ENCODE results near the gene LMX1A. TPM values are rescaled to one million over a fixed set of nuclear protein-coding genes. Genes with fewer than 3 reads are reported as not detected.

The LMX1A gene
- total RNA-seq, 4 donors from 2014 or later: 0.13 to 1.1 (median 0.51) TPM

DNA sequence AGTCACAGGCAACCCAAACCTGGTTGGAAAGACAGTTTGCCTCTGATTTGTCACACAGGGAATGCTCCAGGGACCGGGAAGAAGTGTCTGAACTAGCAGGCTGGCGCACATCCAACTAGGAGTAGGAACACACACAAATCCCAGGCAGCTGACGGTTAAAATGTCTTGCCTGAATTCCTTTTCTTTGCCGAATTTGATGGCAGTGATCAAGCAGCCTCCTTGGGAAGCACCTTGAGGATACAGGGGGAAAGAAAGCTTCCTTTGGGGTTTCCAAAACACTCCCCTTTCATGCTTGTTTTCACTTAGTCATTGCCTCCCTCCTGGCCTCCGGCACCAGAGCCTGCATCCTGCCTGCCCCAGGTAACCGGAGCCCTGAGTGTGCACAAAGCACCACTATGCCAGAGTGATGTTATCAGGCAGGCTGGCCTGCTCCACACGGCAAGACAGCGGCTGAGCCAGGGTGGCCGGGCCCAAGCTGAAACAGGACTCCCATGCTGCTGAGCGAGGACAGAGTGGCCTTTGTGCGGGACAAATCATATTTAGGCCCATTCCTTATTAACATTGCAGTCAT, 193.8 kb downstream of the LMX1A start:
- H3K4me3 ChIP-seq: no peak overlapping the region
- H3K9me3 ChIP-seq: no peaks in the 10 kb centered on the region
- WGBS, 2 donors (ENCODE audit: low coverage in 1 of 2): 33 to 35% methylated on average over 2 to 5 of the region's 11 CpGs
- no peaks in the 10 kb centered on the region for H3K36me3 ChIP-seq
- no peaks in the 10 kb centered on the region for H3K4me1 ChIP-seq
- no peak for ATAC-seq
- no peak for TF ChIP-seq POLR2AphosphoS5 (IDR thresholded peaks at IDR 0.05)
- TF ChIP-seq POLR2A (IDR thresholded peaks at IDR 0.05): no peak
- TF ChIP-seq, protein P1, sequence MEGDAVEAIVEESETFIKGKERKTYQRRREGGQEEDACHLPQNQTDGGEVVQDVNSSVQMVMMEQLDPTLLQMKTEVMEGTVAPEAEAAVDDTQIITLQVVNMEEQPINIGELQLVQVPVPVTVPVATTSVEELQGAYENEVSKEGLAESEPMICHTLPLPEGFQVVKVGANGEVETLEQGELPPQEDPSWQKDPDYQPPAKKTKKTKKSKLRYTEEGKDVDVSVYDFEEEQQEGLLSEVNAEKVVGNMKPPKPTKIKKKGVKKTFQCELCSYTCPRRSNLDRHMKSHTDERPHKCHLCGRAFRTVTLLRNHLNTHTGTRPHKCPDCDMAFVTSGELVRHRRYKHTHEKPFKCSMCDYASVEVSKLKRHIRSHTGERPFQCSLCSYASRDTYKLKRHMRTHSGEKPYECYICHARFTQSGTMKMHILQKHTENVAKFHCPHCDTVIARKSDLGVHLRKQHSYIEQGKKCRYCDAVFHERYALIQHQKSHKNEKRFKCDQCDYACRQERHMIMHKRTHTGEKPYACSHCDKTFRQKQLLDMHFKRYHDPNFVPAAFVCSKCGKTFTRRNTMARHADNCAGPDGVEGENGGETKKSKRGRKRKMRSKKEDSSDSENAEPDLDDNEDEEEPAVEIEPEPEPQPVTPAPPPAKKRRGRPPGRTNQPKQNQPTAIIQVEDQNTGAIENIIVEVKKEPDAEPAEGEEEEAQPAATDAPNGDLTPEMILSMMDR (IDR thresholded peaks at IDR 0.05): no peak
- TF ChIP-seq EP300 (IDR thresholded peaks at IDR 0.05): no peak
- H3K27ac ChIP-seq: no peak overlapping the region
- peaks cover 32% of the 10 kb centered on the region for H3K27me3 ChIP-seq

DNA sequence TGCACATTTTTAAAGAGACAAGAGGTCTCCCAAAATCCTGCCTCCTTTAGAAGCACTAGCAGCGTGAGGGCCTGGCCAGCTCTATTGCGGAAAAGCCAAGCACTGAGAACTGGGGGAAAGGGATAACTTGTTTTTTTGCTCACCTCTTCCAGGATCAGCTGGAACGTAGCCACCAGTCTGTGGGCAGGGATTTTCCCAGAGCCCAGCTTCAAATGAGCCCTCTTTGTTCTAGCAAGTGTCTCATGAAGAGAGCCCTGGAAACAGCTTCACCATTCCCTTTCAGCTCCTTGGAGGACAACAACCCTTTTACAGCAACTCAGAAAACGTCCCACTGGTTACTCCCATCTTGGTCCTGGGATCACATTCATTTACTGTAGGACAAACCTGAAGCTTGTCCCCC, 195.4 kb downstream of the LMX1A start:
- Histone ChIP-seq H3K27me3 (peaks cover 30% of the 10 kb centered on the region), H3K4me1 (no peaks in the 10 kb centered on the region), H3K36me3 (no peaks in the 10 kb centered on the region), H3K4me3 (no peak overlapping the region), H3K9me3 (peaks cover 0 to 3% (median 0%) of the 10 kb centered on the region in 3 donors), H3K27ac (no peak overlapping the region)
- TF ChIP-seq, protein P1 (IDR thresholded peaks at IDR 0.05): no peak
- no peak for TF ChIP-seq POLR2AphosphoS5 (IDR thresholded peaks at IDR 0.05)
- no peak for TF ChIP-seq POLR2A (IDR thresholded peaks at IDR 0.05)
- no peak for TF ChIP-seq EP300 (IDR thresholded peaks at IDR 0.05)
- 44 to 75% methylated on average over 2 of the region's 4 CpGs for WGBS, 2 donors (ENCODE audit: low coverage in 1 of 2)
- ATAC-seq: no peak

DNA sequence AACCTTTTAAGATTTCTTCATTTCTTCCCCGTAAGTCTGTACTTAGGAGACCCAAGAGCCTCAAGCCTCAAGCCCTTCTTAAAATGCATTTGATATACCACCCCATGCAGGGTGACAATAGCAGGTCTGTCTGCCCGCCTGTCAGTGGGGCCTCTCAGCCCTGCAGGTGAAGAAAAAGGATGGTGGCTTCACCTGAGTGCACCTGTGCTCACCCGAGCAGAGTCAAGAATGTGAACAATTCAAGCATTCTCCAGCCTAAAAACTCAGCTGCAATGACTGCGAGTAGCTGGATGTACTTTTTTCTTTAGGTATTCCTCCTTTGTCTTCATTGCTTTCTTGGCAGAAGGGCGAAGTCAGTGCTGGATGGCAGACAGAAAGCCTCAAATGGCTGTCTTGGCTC, 203.3 kb downstream of the LMX1A start:
- H3K4me3 ChIP-seq: no peak overlapping the region
- WGBS, 2 donors (ENCODE audit: low coverage in 1 of 2): 40 to 60% methylated on average over 1 of the region's 5 CpGs
- H3K27me3 ChIP-seq: peaks cover 8% of the 10 kb centered on the region
- no peaks in the 10 kb centered on the region for H3K36me3 ChIP-seq
- peaks cover 0 to 4% (median 0%) of the 10 kb centered on the region in 3 donors for H3K9me3 ChIP-seq
- H3K27ac ChIP-seq: no peak overlapping the region
- no peaks in the 10 kb centered on the region for H3K4me1 ChIP-seq
- ATAC-seq: no peak
- TF ChIP-seq, protein P1 (IDR thresholded peaks at IDR 0.05): no peak
- TF ChIP-seq POLR2AphosphoS5 (IDR thresholded peaks at IDR 0.05): no peak

DNA sequence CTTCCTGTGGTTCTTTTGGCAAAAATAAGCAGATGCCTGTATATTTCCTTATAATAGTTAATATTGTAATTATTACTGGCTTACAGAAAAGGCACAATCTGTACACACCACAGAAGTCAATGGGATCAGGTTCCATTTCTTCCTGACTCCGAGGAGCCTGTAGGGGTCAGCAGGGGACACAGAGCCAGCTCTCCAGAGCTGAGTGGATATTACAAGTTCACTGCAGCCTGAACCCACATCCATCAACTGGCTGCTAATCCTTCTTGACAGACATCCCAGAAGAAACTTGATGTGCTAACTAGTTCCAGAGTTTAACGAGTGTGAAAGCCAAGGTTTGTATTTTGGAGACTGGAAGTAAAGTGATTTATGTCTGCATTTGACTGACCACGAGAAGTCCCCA, 203.8 kb downstream of the LMX1A start:
- TF ChIP-seq EP300 (IDR thresholded peaks at IDR 0.05) (no peak), POLR2A (IDR thresholded peaks at IDR 0.05) (no peak), POLR2AphosphoS5 (IDR thresholded peaks at IDR 0.05) (no peak)
- TF ChIP-seq, protein P1 (IDR thresholded peaks at IDR 0.05): no peak
- 13 to 26% methylated on average over 3 of the region's 3 CpGs for WGBS, 2 donors (ENCODE audit: low coverage in 1 of 2)
- Histone ChIP-seq H3K27ac (no peak overlapping the region), H3K4me3 (no peak overlapping the region), H3K27me3 (peaks cover 5% of the 10 kb centered on the region), H3K9me3 (peaks cover 0 to 4% (median 0%) of the 10 kb centered on the region in 3 donors), H3K36me3 (no peaks in the 10 kb centered on the region), H3K4me1 (no peaks in the 10 kb centered on the region)
- no peak for ATAC-seq

DNA sequence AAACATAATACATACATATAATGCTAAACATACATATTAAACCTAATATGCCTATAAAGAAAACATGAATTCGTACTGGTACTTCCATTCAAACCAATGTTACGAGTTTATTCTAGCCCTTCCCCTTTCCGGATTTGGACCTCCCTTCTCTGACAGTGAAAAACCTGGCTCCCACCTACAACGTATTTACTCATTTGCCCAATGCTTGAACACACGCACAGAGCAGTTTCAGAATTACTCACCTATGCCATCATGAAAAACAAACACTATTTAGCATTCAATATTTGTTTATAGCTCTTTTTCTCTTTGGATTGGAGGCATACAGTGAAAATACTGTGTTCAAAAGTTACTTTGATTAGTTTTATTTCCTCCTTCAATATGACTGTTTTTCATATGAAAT, 204.4 kb downstream of the LMX1A start:
- ATAC-seq: no peak
- 73 to 80% methylated on average over 5 of the region's 5 CpGs for WGBS, 2 donors (ENCODE audit: low coverage in 1 of 2)

More for the DNA sequence above, 204.4 kb downstream of the LMX1A start:
- Histone ChIP-seq H3K27me3 (no peaks in the 10 kb centered on the region), H3K27ac (no peak overlapping the region), H3K9me3 (peaks cover 0 to 4% (median 0%) of the 10 kb centered on the region in 3 donors), H3K36me3 (no peaks in the 10 kb centered on the region), H3K4me1 (no peaks in the 10 kb centered on the region), H3K4me3 (no peak overlapping the region)
- no peak for TF ChIP-seq POLR2AphosphoS5 (IDR thresholded peaks at IDR 0.05)
- TF ChIP-seq POLR2A (IDR thresholded peaks at IDR 0.05): no peak
- TF ChIP-seq, protein P1 (IDR thresholded peaks at IDR 0.05): no peak
- no peak for TF ChIP-seq EP300 (IDR thresholded peaks at IDR 0.05)

Data from gastroesophageal sphincter (tissue), 4 donors.